CD4-positive, alpha-beta memory T cell (primary cell): ENCODE measurements around the gene ADCY1. TPM values are rescaled to one million over a fixed set of nuclear protein-coding genes. Genes with fewer than 3 reads are reported as not detected.

Experiments used
- CTCF ChIA-PET: fragments of 350-600 bp; sonication (Branson Sonifier 250); formaldehyde crosslinking; loops from one replicate; lab custom pipeline; 2021; ENCODE audit warnings: inconsistent platforms; ENCODE audit not compliant: partially characterized antibody; lab: Charles Lee
- POLR2A ChIA-PET: fragments of 350-600 bp; sonication (Branson Sonifier 250); formaldehyde crosslinking; loops from one replicate; lab custom pipeline; 2021; ENCODE audit not compliant: partially characterized antibody; lab: Charles Lee
- DNase-seq, 5 donors: peaks; one replicate each; pipeline versions ENCODE4 v3.0.0 to v3.0.0-alpha.2; 2020 to 2022; ENCODE audit warnings: mixed read lengths in 1 of 5
- H3K27ac ChIP-seq: one replicate; pipeline ENCODE4 v1.7.0; 2013; ENCODE audit warnings: low read depth, low read length
- H3K27me3 ChIP-seq: 2 replicates; pipeline ENCODE4 v1.7.0; 2013; ENCODE audit warnings: mild to moderate bottlenecking, low read length, moderate library complexity; ENCODE audit not compliant: insufficient read depth
- H3K36me3 ChIP-seq: 2 replicates; pipeline ENCODE4 v1.7.0; 2013; ENCODE audit warnings: mild to moderate bottlenecking, low read length, moderate library complexity; ENCODE audit not compliant: insufficient read depth
- H3K4me1 ChIP-seq: 2 replicates; pipeline ENCODE4 v1.7.0; 2013; ENCODE audit warnings: mild to moderate bottlenecking, low read length, moderate library complexity; ENCODE audit not compliant: insufficient read depth
- H3K4me3 ChIP-seq, 2 donors: one replicate each; pipeline ENCODE4 v1.7.0; 2013; ENCODE audit warnings: low read length in 2 of 2, mild to moderate bottlenecking in 1 of 2
- H3K9me3 ChIP-seq, 2 donors: one replicate each; pipeline ENCODE4 v1.7.0; 2013; ENCODE audit warnings: low read length in 2 of 2, control low read depth in 1 of 2; ENCODE audit not compliant: control insufficient read depth in 1 of 2
- H3K27ac Mint-ChIP-seq, 7 donors: one replicate each; pipeline ENCODE4 v1.8.0; 2020 to 2021; ENCODE audit warnings: mixed read lengths in 7 of 7, mild to moderate bottlenecking in 6 of 7, inconsistent platforms in 3 of 7, moderate library complexity in 3 of 7
- H3K27me3 Mint-ChIP-seq, 2 donors: one replicate each; pipeline ENCODE4 v1.8.0; 2020 to 2021; ENCODE audit warnings: mixed read lengths in 2 of 2
- H3K36me3 Mint-ChIP-seq, 2 donors: one replicate each; pipeline ENCODE4 v1.8.0; 2020 to 2021; ENCODE audit warnings: mixed read lengths in 2 of 2, inconsistent platforms in 1 of 2, mild to moderate bottlenecking in 1 of 2
- H3K4me1 Mint-ChIP-seq, 4 donors: one replicate each; pipeline ENCODE4 v1.8.0; 2020 to 2021; ENCODE audit warnings: mixed read lengths in 4 of 4, mild to moderate bottlenecking in 1 of 4
- H3K4me3 Mint-ChIP-seq, 8 donors: one replicate each; pipeline ENCODE4 v1.8.0; 2020 to 2021; ENCODE audit warnings: mixed read lengths in 8 of 8, mild to moderate bottlenecking in 7 of 8, moderate library complexity in 6 of 8, inconsistent platforms in 3 of 8
- H3K9me3 Mint-ChIP-seq, 8 donors: one replicate each; pipeline ENCODE4 v1.8.0; 2020 to 2021; ENCODE audit warnings: mixed read lengths in 8 of 8, mild to moderate bottlenecking in 5 of 8, inconsistent platforms in 3 of 8, moderate library complexity in 1 of 8
- intact Hi-C: fragments of 100-400 bp; cut with micrococcal nuclease; formaldehyde crosslinking; loops from one replicate; pipeline ENCODE4 v1.15.1; 2023
- polyA plus RNA-seq, 2 donors: library from polyadenylated mRNA; unstranded; fragments of 300-500 nt; fragmentation: Illumina TruSeq; gene quantifications; one replicate each; pipeline ENCODE4 v1.2.3, GENCODE V29; 2021
- total RNA-seq, 2 experiments: library from RNA; stranded (reverse); gene quantifications; one replicate each; pipeline ENCODE4 v1.2.3, GENCODE V29; 2021

The ADCY1 gene
- total and polyA plus RNA-seq, 4 experiments from 2014 or later = 0.02 TPM; not detected in 3

DNA sequence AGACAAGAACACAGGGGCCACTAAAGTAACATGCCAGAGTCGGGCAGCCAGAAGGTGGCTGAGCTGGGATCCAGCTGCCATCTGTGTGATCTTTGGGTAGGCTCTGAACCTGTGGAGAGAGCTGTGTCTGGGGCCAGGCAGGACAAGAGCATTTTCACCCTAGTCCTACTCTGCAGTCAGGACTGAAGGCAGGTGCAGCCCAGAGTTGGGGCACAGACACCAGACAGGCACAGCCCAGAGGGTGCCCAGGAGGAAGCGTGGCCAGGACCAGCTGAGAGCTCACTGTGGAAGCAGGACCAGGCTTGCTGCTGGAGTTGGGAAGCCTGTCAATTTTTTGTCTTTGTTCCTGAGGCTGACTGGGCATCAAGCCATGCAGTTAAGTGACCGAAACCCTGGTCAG is 113.6 kb downstream of the ADCY1 start:
- CTCF ChIA-PET = no interaction called here
- Histone ChIP-seq H3K36me3 (no peaks in the 10 kb centered on the region), H3K27ac (no peak overlapping the region), H3K9me3 (no peaks in the 10 kb centered on the region), H3K27me3 (no peaks in the 10 kb centered on the region), H3K4me3 (no peak overlapping the region), H3K4me1 (no peaks in the 10 kb centered on the region)
- no peaks in the 10 kb centered on the region for H3K4me1 Mint-ChIP-seq
- no peak overlapping the region for H3K4me3 Mint-ChIP-seq
- H3K36me3 Mint-ChIP-seq = no peaks in the 10 kb centered on the region
- POLR2A ChIA-PET = no interaction called here
- H3K27ac Mint-ChIP-seq = no peak overlapping the region
- H3K27me3 Mint-ChIP-seq = peaks cover 3 to 5% of the 10 kb centered on the region in 2 donors
- intact Hi-C loops = no loop called here
- H3K9me3 Mint-ChIP-seq = no peaks in the 10 kb centered on the region
- no peak for DNase-seq

DNA sequence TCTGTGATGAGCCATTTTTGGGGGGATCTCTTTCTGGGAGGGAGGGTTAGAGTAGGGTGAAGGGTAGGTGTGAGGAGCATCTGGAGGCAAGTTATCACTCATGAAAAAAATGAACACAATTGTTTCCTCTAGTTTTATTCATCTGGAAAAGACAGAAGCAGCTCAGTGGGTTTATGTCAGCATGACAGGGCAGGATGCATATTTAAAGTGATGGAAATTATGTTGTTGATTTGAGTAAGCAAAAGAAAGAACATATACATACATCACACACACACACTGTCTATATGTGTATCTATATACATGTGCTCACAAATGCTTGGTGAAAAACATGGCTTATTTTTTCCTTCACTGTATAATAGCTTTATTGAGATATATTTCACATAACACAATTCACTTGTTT is 114.2 kb downstream of the ADCY1 start:
- Mint-ChIP-seq H3K27ac (no peak overlapping the region), H3K36me3 (no peaks in the 10 kb centered on the region), H3K27me3 (peaks cover 3 to 5% of the 10 kb centered on the region in 2 donors), H3K4me1 (no peaks in the 10 kb centered on the region), H3K4me3 (no peak overlapping the region), H3K9me3 (peaks cover 0 to 2% (median 0%) of the 10 kb centered on the region in 8 donors)
- intact Hi-C loops = no loop called here
- H3K36me3 ChIP-seq = no peaks in the 10 kb centered on the region
- no peaks in the 10 kb centered on the region for H3K4me1 ChIP-seq
- no peak overlapping the region for H3K27ac ChIP-seq
- H3K27me3 ChIP-seq = no peaks in the 10 kb centered on the region
- no peak for DNase-seq
- H3K9me3 ChIP-seq = no peaks in the 10 kb centered on the region
- ChIA-PET CTCF (no interaction called here), POLR2A (no interaction called here)
- no peak overlapping the region for H3K4me3 ChIP-seq

GRCh38 chr7:45689011-45689796 is 115.0 kb downstream of the ADCY1 start:
- no peaks in the 10 kb centered on the region for H3K36me3 Mint-ChIP-seq
- intact Hi-C loops = no loop called here
- no peaks in the 10 kb centered on the region for H3K27me3 ChIP-seq
- no peak for DNase-seq
- H3K4me3 ChIP-seq = no peak overlapping the region
- no peak overlapping the region for H3K4me3 Mint-ChIP-seq
- H3K27ac Mint-ChIP-seq = no peak overlapping the region
- ChIA-PET POLR2A (no interaction called here), CTCF (no interaction called here)
- H3K36me3 ChIP-seq = no peaks in the 10 kb centered on the region
- H3K27ac ChIP-seq = no peak overlapping the region
- H3K27me3 Mint-ChIP-seq = peaks cover 3 to 5% of the 10 kb centered on the region in 2 donors
- no peaks in the 10 kb centered on the region for H3K9me3 ChIP-seq
- peaks cover 0 to 4% (median 0%) of the 10 kb centered on the region in 8 donors for H3K9me3 Mint-ChIP-seq
- no peaks in the 10 kb centered on the region for H3K4me1 Mint-ChIP-seq
- no peaks in the 10 kb centered on the region for H3K4me1 ChIP-seq

DNA sequence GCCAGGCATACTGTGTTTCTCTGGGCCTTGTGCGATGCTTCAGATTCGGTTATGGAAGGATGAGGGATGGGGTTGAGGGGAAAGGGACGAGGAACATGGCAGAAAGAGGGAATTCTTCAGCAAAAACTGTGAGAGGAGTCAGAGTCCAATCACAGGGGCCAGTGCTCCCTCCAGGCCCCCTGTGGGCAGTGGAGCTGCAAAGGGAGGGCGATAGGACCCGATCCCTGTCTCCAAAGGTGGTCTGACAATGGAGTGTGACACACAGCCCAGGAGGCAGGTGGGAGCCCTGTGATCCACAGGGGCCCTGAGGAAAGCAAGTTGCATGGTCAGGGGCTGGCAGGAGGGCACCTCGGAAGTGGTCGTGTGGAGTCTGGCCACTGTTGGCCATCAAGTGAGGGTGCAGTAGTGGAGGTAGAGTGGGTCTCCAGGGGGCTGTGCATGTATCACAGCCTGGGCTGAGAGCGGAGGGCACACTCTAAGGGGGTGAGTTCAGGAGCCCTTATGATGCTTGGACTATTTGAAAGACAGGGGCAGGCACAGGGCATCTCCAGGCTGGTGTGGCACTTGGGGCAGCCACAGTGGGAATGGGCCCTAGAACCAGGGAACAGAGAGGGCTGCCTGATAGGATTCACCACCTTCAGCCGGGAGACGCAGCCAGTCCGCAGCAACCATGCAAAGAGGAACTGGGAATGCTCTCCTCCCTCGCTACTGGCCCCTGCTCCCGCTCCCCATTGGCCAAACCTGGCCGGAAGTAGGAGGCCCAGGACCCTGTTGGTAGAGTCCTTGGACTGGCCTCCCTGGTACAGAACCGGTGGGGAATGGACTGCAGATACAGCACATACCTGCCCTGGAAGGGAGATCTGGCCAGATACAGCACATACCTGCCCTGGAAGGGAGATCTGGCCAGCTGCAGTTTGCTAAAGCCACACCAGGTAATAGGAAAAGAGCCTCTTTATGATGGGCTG is 115.9 kb downstream of the ADCY1 start:
- H3K27me3 ChIP-seq = no peaks in the 10 kb centered on the region
- no peak overlapping the region for H3K27ac ChIP-seq
- Mint-ChIP-seq H3K27me3 (peaks cover 3 to 5% of the 10 kb centered on the region in 2 donors), H3K27ac (no peak overlapping the region), H3K36me3 (no peaks in the 10 kb centered on the region), H3K4me1 (no peaks in the 10 kb centered on the region), H3K4me3 (no peak overlapping the region), H3K9me3 (peaks cover 0 to 4% (median 0%) of the 10 kb centered on the region in 8 donors)
- POLR2A ChIA-PET = no interaction called here
- no peaks in the 10 kb centered on the region for H3K4me1 ChIP-seq
- H3K36me3 ChIP-seq = no peaks in the 10 kb centered on the region
- intact Hi-C loops = no loop called here
- no peaks in the 10 kb centered on the region for H3K9me3 ChIP-seq
- CTCF ChIA-PET = no interaction called here
- DNase-seq = no peak
- H3K4me3 ChIP-seq = no peak overlapping the region

DNA sequence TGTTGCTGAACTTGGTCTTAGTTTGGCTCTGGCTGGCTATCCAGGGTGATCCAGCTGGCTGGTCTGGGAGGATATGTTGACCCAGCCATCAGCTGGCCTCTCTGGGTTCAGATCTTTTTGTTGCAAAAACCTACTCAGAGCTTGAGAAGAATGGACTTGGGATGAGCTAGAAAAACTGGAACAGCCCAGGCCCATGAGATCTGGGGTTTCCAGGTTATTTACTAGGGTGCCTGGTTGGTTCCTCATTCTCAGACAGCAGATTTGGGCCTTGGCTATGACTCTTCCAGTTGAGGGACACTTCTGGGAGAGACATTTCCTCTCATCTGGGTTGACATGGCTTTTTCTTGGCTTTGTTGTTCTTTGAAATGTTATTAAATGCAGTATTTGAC is 116.6 kb downstream of the ADCY1 start:
- H3K4me1 ChIP-seq = no peaks in the 10 kb centered on the region
- peaks cover 1 to 3% of the 10 kb centered on the region in 2 donors for H3K27me3 Mint-ChIP-seq
- peaks cover 0 to 4% (median 0%) of the 10 kb centered on the region in 8 donors for H3K9me3 Mint-ChIP-seq
- no peak overlapping the region for H3K4me3 Mint-ChIP-seq
- no peak overlapping the region for H3K27ac ChIP-seq
- H3K4me1 Mint-ChIP-seq = no peaks in the 10 kb centered on the region
- H3K9me3 ChIP-seq = no peaks in the 10 kb centered on the region
- no peak overlapping the region for H3K4me3 ChIP-seq
- H3K36me3 Mint-ChIP-seq = no peaks in the 10 kb centered on the region
- no peak for DNase-seq
- no peaks in the 10 kb centered on the region for H3K27me3 ChIP-seq
- intact Hi-C loops = no loop called here
- ChIA-PET POLR2A (no interaction called here), CTCF (no interaction called here)
- H3K36me3 ChIP-seq = no peaks in the 10 kb centered on the region
- no peak overlapping the region for H3K27ac Mint-ChIP-seq

DNA sequence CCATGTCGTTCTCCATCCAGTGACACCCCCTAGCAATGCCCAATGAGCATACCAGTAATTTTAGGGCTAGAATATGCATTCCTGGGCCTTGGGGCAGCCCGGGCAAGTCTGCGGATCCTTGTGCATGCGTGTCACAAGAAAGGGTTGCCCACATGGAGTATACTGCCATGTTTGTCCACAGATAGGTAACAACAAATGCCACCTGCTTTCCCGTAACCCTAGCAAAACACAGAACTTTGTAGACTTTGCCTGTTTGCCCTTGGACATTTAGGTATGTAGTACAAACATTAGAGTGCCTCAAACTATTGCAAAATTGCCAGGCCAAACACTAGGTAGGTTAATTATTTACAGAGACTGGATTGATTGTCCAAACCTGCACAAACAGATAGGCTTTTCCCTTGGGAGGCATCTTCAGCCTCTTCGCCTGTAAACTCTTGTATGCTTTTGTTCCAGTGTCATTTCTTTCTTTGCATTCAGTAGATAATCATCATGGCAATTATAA is 117.0 kb downstream of the ADCY1 start:
- Mint-ChIP-seq H3K27ac (no peak overlapping the region), H3K27me3 (peaks cover 1 to 3% of the 10 kb centered on the region in 2 donors), H3K9me3 (peaks cover 0 to 4% (median 0%) of the 10 kb centered on the region in 8 donors), H3K4me1 (no peaks in the 10 kb centered on the region), H3K36me3 (no peaks in the 10 kb centered on the region), H3K4me3 (no peak overlapping the region)
- ChIA-PET CTCF (no interaction called here), POLR2A (no interaction called here)
- H3K36me3 ChIP-seq = no peaks in the 10 kb centered on the region
- no peaks in the 10 kb centered on the region for H3K4me1 ChIP-seq
- H3K27me3 ChIP-seq = no peaks in the 10 kb centered on the region
- no peaks in the 10 kb centered on the region for H3K9me3 ChIP-seq
- intact Hi-C loops = no loop called here
- no peak overlapping the region for H3K4me3 ChIP-seq
- no peak for DNase-seq
- no peak overlapping the region for H3K27ac ChIP-seq

DNA sequence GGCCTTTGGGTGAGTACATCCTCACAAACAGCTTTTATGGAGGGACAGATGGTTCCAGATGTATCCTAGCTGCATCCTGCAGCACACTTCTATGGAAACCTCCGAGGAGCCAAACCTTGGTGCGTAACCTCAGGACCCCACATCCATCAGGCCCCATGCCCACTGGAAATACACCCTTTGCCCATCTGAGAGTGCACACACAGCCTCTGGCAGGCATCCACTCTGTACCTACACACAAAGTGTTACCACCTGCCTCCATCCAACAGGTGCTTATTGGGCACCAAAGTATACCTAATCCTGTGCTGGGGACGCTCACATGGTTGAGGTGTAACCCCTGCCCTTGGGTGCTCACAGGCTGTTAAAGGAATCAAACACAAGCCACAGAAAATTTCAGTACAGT is 117.9 kb downstream of the ADCY1 start:
- H3K27ac Mint-ChIP-seq = no peak overlapping the region
- no peaks in the 10 kb centered on the region for H3K27me3 ChIP-seq
- H3K4me1 ChIP-seq = no peaks in the 10 kb centered on the region
- CTCF ChIA-PET = no interaction called here
- no peak overlapping the region for H3K4me3 ChIP-seq
- no peak overlapping the region for H3K4me3 Mint-ChIP-seq
- H3K9me3 Mint-ChIP-seq = peaks cover 0 to 4% (median 0%) of the 10 kb centered on the region in 8 donors
- H3K27ac ChIP-seq = no peak overlapping the region
- no peaks in the 10 kb centered on the region for H3K36me3 ChIP-seq
- DNase-seq = no peak
- peaks cover 1 to 3% of the 10 kb centered on the region in 2 donors for H3K27me3 Mint-ChIP-seq
- no peaks in the 10 kb centered on the region for H3K9me3 ChIP-seq
- intact Hi-C loops = no loop called here
- POLR2A ChIA-PET = no interaction called here
- H3K4me1 Mint-ChIP-seq = no peaks in the 10 kb centered on the region
- no peaks in the 10 kb centered on the region for H3K36me3 Mint-ChIP-seq
